Left ventricle myocardium inferior (tissue), 1 donor: ENCODE data around the gene UTP4. TPM values are rescaled to one million over a fixed set of nuclear protein-coding genes. Genes with fewer than 3 reads are reported as not detected.
A peak's percentile ranks its signal among the peaks of the same experiment; 100 is the strongest.
"Not testable (repeated sequence)": the region's sequence is repeated elsewhere in the genome, so short reads cannot be mapped to it uniquely, and the experiment has no call there.

Experiments
- DNase-seq: peaks from one replicate; pipeline ENCODE4 v3.0.0-alpha.2; 2020
- H3K27ac ChIP-seq: fragments of 200-600 bp; replicated peaks from 2 replicates; pipeline ENCODE4 v1.8.0; 2021
- H3K27me3 ChIP-seq: fragments of 200-600 bp; 2 replicates; pipeline ENCODE4 v1.8.0; 2021; ENCODE audit warnings: low read depth
- H3K36me3 ChIP-seq: fragments of 200-600 bp; 2 replicates; pipeline ENCODE4 v1.8.0; 2021
- H3K4me1 ChIP-seq: fragments of 200-600 bp; 2 replicates; pipeline ENCODE4 v1.8.0; 2021
- H3K4me3 ChIP-seq: fragments of 200-600 bp; 2 replicates; pipeline ENCODE4 v1.8.0; 2021; ENCODE audit warnings: mild to moderate bottlenecking, moderate library complexity
- H3K9me3 ChIP-seq: fragments of 200-600 bp; replicated peaks from 2 replicates; pipeline ENCODE4 v1.8.0; 2021
- intact Hi-C: fragments of 100-400 bp; cut with micrococcal nuclease; formaldehyde crosslinking; loops from one replicate; pipeline ENCODE4 v1.11.0; 2022
- total RNA-seq: library from RNA; stranded (reverse); fragmentation: NEBNext Ultra II Directional; extraction: Animal tissue kit (Norgen Biotek cat#: 25700); gene quantifications from one replicate; pipeline ENCODE4 v1.2.1, GENCODE V29; 2021
- TF ChIP-seq, protein P1 (sequence below): fragments of 200-600 bp; IDR thresholded peaks from 2 replicates; pipeline ENCODE4 v1.8.0; 2021; ENCODE audit warnings: antibody characterized with exemption, mild to moderate bottlenecking, borderline replicate concordance
- donor health status: DM: no; HTN: yes; CAD: no; lungs with severe emphysema.

The UTP4 gene
- total RNA-seq, 1 donor from 2014 or later, result 30.4 TPM

DNA sequence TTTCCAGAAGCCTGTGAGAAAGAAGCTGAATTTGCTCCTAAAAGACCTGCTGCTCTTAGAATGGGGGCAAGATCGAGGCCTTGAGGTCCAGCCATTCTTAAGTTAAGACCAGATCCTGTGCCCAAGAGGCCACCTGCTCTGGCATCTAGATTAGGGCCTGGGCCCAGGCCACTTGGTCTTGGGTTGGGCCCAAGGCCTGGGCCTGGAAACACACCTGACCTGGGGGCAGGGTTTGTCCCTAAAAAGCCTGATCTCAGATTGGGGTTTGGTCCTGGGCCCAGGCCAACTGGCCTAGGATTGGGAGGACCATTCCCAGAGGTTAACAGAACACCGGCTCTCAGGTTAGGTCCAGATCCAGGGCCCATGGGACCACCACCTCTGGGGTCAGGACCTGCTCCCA is 12.9 kb upstream of the UTP4 start:
- H3K4me1 ChIP-seq, result peaks cover 46% of the 10 kb centered on the region
- intact Hi-C loops, result no loop called here

DNA sequence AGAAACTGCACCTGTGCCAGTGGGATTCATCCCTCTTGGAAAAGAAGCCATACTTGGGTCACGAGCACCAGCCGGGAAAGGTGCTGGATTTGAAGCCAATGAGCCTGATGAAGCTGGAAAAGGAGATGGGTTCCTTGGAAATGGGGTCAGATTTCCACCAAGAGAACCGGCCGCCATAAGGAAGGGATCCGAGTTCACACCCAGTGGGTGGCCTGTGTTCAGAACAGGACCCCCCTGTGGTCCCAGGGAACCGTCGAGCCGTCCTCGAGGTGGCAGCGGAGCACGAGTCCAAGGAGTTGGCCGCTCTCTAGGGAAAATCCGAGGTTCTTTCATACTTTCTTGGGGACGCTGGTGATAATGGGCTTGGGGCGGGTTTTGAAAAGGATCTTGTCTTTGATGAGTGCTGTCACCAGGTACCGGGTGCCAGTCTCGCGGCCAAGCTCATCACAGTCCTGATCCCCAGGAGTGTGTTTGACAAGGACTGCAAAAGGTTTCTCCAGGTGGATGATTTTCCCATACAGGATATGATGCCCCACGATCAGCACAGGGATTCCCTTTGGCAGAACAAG is 12.3 kb upstream of the UTP4 start:
- Histone ChIP-seq H3K27me3 (no peaks in the 10 kb centered on the region), H3K4me3 (no peak overlapping the region), H3K4me1 (peaks cover 46% of the 10 kb centered on the region), H3K36me3 (peaks cover 38% of the 10 kb centered on the region), H3K9me3 (no peaks in the 10 kb centered on the region), H3K27ac (no peak overlapping the region)
- no peak for DNase-seq
- intact Hi-C loops, result loop anchor here (5.0 kb wide), 1 partner anchor 218 kb away; no protein-coding TSS in a partner anchor
- TF ChIP-seq, protein P1, sequence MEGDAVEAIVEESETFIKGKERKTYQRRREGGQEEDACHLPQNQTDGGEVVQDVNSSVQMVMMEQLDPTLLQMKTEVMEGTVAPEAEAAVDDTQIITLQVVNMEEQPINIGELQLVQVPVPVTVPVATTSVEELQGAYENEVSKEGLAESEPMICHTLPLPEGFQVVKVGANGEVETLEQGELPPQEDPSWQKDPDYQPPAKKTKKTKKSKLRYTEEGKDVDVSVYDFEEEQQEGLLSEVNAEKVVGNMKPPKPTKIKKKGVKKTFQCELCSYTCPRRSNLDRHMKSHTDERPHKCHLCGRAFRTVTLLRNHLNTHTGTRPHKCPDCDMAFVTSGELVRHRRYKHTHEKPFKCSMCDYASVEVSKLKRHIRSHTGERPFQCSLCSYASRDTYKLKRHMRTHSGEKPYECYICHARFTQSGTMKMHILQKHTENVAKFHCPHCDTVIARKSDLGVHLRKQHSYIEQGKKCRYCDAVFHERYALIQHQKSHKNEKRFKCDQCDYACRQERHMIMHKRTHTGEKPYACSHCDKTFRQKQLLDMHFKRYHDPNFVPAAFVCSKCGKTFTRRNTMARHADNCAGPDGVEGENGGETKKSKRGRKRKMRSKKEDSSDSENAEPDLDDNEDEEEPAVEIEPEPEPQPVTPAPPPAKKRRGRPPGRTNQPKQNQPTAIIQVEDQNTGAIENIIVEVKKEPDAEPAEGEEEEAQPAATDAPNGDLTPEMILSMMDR, result no peak

More for the DNA sequence above, 12.9 kb upstream of the UTP4 start:
- TF ChIP-seq, protein P1, result no peak
- Histone ChIP-seq H3K4me3 (no peak overlapping the region), H3K9me3 (no peaks in the 10 kb centered on the region), H3K27ac (no peak overlapping the region), H3K27me3 (no peaks in the 10 kb centered on the region), H3K36me3 (peaks cover 42% of the 10 kb centered on the region)
- no peak for DNase-seq

DNA sequence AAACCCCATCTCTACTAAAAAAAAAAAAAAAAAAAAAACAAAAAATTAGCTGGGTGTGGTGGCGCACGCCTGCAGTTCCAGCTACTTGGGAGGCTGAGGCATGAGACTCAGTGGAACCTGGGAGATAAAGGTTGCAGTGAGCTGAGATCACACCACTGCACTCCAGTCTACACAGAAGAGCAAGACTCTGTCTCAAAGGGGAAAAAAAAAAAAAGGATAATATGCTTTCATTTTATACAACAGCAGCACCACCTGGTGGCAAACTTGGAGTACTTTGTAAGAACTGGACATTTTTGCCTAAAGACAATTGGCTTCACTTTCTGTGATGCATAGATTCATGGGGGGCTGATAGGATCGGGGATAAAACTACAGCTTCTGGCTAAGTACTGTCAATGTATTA is 8.5 kb upstream of the UTP4 start:
- intact Hi-C loops, result loop anchor here (5.0 kb wide), 1 partner anchor 222 kb away; no protein-coding TSS in a partner anchor
- Histone ChIP-seq H3K36me3 (peaks cover 32% of the 10 kb centered on the region), H3K9me3 (no peaks in the 10 kb centered on the region), H3K27me3 (no peaks in the 10 kb centered on the region), H3K4me1 (peaks cover 17% of the 10 kb centered on the region), H3K27ac (no peak overlapping the region), H3K4me3 (no peak overlapping the region)
- no peak for DNase-seq
- TF ChIP-seq, protein P1, result peak; percentile 74

DNA sequence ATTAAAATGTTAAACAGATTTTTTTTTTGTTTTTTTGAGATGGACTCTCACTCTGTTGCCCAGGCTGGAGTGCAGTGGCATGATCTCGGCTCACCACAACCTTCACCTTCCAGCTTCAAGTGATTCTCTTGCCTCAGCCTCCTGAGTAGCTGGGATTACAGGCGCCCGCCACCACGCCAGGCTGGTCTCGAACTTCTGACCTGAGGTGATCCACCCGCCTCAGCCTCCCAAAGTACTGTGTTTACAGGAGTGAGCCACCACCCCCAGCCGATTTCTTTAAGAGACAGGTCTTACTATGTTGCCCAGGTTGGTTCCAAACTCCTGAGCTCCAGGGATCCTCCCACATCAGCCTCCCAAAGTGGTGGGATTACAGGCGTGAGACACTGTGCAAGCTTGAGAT is 8.0 kb upstream of the UTP4 start:
- H3K4me3 ChIP-seq, H3K9me3 ChIP-seq, DNase-seq, H3K27ac ChIP-seq, H3K27me3 ChIP-seq: not testable (repeated sequence)
- Histone ChIP-seq H3K36me3 (peaks cover 27% of the 10 kb centered on the region), H3K4me1 (peaks cover 13% of the 10 kb centered on the region)
- intact Hi-C loops, result loop anchor here (5.0 kb wide), 1 partner anchor 222 kb away; no protein-coding TSS in a partner anchor

DNA sequence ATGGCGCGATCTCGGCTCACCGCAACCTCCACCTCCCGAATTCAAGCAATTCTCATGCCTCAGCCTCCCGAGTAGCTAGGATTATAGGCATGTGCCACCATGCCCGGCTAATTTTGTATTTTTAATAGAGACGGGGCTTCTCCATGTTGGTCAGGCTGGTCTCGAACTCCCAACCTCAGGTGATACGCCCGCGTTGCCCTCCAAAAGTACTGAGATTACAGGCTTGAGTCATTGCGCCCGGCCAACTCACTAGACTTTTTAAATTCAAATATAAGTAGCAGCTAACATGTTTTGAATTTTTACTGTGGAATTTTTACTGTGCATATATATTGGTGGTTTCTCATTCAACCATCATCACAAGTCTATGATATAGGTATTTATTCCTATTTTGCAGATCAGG is 7.5 kb upstream of the UTP4 start:
- intact Hi-C loops, result loop anchor here (5.0 kb wide), 1 partner anchor 223 kb away; no protein-coding TSS in a partner anchor
- not testable (repeated sequence) for H3K27me3 ChIP-seq
- H3K36me3 ChIP-seq, result peaks cover 22% of the 10 kb centered on the region

DNA sequence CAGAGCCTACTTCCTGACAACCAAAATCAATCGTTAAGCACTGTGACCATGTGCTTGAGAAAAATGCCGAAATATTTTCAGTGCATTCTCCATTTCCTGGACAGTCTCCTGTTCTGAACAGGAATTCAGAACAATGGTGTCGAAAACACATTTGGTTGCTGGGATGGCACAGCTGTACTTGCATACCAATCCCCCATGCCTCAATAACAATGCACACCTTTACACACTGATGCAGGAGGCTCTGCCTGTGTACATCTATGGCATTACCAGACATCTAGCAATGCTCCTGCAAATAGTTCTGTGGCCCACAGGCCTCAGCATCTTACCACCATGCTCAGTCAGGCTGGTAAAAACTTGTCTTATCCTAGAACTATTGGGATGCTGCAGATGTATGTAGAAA is 6.2 kb upstream of the UTP4 start:
- TF ChIP-seq, protein P1, result no peak
- no peak for DNase-seq
- peaks cover 9% of the 10 kb centered on the region for H3K36me3 ChIP-seq
- H3K4me1 ChIP-seq, result peaks cover 24% of the 10 kb centered on the region
- no peak overlapping the region for H3K27ac ChIP-seq
- H3K9me3 ChIP-seq, result no peaks in the 10 kb centered on the region
- no peak overlapping the region for H3K4me3 ChIP-seq
- intact Hi-C loops, result no loop called here
- H3K27me3 ChIP-seq, result no peaks in the 10 kb centered on the region

More for the DNA sequence above, 7.5 kb upstream of the UTP4 start:
- DNase-seq, H3K9me3 ChIP-seq, H3K4me3 ChIP-seq, H3K27ac ChIP-seq: not testable (repeated sequence)
- H3K4me1 ChIP-seq, result peaks cover 13% of the 10 kb centered on the region

DNA sequence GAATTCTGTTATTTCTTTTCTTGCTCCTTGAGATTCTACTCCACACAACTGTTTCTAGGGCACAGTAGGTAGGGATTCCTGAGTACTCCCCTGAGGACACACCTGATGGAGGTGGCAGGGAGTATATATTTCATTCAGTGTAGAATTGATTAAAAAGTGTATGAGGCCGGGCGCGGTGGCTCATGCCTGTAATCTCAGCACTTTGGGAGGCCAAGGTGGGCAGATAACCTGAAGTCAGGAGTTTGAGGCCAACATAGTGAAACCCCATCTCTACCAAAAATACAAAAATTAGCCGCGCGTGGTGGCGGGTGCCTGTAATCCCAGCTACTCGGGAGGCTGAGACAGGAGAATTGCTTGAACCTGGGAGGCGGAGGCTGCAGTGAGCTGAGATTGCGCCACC is 5.6 kb upstream of the UTP4 start:
- H3K4me3 ChIP-seq, intact Hi-C loops, H3K27me3 ChIP-seq, DNase-seq, H3K36me3 ChIP-seq, H3K9me3 ChIP-seq, H3K27ac ChIP-seq: not testable (repeated sequence)
- H3K4me1 ChIP-seq, result peaks cover 30% of the 10 kb centered on the region
